RCC 7860 (cell line): Measurements from ENCODE around the gene CDC25B.

Source experiments
- DNase-seq: peaks from one replicate; pipeline ENCODE4 v3.0.0-alpha.2; 2015; ENCODE audit warnings: low spot score
- FAIRE-seq: peaks from 2 replicates; lab custom pipeline; 2012; peaks lifted over from hg19 to GRCh38; lab: Jason Lieb, UNC

The CDC25B gene

DNA sequence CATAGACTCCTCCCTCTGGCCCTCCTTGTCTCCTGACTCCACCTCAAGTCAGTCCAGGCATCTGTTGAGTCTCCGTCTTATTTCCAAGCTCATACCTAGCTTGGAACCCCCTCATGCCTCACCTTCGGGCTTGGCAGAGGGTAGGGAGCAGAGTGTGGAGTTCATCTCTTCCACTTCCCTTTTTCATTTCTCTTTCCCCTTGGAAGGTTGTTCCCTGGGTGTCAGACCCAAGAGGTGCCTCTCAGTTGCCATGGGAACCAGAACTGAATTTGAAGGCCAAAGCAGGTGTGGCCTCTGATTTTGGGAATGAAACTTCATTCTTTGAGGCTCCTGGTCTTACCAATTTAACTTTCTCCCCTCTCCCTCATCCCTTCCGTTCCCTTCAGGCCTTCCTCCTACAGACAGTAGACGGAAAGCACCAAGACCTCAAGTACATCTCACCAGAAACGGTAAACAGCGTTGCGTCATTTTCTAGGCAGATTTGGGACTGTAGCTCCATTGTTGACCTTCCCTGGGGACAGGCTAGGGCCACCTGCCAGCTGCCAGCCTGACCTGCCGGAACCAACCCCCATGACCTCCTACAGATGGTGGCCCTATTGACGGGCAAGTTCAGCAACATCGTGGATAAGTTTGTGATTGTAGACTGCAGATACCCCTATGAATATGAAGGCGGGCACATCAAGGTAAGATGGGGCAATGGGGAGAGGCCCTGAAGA, 6.6 kb downstream of the CDC25B start:
- no peak for FAIRE-seq

DNA sequence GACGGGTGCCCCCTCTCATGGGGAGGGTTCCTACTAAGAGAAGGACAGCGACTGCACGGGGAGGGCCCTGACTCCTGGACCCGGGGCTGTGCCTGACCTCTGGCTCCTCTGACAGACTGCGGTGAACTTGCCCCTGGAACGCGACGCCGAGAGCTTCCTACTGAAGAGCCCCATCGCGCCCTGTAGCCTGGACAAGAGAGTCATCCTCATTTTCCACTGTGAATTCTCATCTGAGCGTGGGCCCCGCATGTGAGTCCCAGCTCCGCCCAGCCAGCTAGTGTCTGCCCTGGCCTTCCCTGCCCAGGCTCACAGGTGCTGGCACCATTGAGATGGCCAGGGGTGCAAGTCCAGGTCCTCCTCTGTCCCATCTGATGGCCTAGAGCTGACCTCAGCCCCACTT, 7.2 kb downstream of the CDC25B start:
- FAIRE-seq = no peak
- no peak for DNase-seq

More for the DNA sequence above, 6.6 kb downstream of the CDC25B start:
- DNase-seq = no peak

DNA sequence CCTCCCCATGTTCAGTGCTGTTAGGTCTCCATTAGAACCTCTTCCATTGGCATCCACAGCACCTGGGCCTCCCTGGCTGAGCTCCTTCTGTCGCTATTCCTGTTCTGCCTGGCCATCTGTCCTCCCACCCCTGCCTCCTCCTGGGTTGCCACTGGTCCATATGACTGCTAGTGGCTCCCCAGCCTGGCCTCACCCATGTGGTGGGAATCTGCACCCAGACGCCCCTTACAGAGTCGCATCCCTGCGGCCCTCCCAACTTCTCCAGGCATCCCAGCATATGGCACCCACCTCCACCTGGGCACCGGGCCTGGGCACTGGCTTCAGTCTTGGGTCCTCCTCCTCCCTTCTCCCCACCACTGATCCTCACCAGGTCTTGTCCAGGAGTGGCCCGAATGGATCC, 7.7 kb downstream of the CDC25B start:
- FAIRE-seq (no peak), DNase-seq (no peak)

DNA sequence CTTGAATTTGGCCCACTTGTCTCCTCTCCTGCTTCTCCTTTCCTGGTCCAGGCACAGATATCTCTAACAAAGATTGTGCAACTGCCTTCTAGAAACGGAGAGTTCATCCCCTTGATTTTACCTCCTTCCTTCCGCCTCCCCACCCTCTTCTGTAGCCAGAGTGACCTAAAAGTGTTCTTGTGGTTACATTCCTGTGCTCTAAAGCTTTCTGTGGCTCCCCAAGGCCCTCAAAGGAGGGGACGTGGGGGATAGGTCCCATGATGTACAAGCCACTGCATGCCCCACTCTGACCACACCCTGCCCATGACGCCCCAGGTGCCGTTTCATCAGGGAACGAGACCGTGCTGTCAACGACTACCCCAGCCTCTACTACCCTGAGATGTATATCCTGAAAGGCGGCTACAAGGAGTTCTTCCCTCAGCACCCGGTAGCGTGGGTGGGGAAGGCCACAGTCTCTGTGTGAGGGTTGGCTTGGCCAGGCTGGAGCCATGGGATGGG, 8.2 kb downstream of the CDC25B start:
- FAIRE-seq (no peak), DNase-seq (no peak)

DNA sequence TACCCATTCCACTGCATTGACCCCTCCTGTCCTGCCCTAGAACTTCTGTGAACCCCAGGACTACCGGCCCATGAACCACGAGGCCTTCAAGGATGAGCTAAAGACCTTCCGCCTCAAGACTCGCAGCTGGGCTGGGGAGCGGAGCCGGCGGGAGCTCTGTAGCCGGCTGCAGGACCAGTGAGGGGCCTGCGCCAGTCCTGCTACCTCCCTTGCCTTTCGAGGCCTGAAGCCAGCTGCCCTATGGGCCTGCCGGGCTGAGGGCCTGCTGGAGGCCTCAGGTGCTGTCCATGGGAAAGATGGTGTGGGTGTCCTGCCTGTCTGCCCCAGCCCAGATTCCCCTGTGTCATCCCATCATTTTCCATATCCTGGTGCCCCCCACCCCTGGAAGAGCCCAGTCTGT, 8.7 kb downstream of the CDC25B start:
- no peak for FAIRE-seq
- DNase-seq = no peak

DNA sequence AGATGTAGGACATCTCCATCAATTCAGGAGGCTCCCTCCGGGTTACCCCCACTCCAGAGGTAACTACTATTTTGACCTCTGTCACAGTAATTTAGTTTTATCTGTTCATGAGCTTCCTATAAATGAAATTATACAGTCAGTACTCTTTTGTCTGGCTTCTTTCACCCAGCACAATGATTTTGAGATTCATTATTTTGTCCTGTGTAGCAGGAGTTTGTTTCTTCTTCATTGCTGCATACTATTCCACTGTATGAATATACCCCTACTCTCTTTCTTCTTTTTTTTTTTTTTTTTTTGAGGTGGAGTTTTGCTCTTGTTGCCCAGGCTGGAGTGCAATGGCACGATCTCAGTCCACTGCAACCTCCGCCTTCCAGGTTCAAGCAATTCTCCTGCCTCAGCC, 12.4 kb downstream of the CDC25B start:
- no peak for FAIRE-seq
- DNase-seq = no peak

DNA sequence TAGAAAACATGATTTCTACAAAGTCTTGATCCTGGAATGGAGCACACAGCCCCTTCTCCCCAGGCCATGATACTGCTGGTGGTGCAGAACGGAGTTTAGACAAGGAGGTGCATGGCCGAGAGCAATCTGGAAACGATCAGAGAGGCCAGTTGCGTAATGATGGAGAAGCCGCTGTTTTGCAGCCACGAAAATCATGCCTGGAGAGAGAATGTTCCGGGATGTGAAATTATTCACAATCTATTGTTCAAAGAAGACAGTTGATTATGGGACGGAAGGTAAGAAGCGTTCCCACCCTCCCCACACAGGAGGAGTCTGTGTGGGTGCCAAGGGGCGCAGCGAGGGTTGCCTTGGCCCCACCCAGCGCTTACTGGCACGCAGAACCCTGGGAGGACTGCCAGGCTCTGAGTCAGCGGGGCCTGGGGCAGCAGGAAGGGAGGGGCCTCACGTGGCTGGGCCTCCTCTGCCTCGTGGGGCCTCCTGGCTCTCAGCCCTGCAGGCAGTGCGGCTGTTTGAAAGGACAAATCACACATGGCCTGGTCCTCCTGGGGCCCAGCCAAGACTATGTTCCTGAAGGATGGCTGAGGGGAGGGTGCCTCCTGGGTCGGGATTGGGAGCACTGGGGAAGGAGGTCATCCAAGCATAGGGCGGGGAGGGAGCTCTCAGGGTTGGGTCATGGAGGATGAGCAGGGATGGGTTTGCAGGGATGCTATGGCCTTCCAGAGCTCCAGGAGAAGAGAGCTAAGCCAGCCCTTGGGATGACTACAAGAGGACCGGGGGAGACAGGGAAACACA, 15.6 kb downstream of the CDC25B start:
- FAIRE-seq (peak; percentile 84), DNase-seq (peak; percentile 93)

DNA sequence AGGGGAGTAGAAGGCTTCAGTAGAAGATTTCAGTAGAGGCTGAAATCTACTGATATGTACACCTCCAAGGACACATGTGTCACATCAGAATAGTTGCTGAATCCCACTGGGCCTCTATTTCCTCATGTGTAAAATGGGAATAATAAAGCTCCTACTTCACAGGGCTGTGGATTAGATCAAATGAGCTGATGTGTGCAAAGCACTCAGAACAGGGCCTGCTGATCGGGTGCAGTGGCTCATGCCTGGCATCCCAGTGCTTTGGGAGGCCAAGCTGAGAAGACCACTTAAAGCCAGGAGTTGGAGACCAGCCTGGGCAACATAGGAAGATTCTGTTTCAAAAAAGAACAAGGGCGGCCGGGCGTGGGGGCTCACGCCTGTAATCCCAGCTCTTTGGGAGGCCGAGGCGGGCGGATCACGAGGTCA, 16.2 kb downstream of the CDC25B start:
- FAIRE-seq (no peak), DNase-seq (no peak)

DNA sequence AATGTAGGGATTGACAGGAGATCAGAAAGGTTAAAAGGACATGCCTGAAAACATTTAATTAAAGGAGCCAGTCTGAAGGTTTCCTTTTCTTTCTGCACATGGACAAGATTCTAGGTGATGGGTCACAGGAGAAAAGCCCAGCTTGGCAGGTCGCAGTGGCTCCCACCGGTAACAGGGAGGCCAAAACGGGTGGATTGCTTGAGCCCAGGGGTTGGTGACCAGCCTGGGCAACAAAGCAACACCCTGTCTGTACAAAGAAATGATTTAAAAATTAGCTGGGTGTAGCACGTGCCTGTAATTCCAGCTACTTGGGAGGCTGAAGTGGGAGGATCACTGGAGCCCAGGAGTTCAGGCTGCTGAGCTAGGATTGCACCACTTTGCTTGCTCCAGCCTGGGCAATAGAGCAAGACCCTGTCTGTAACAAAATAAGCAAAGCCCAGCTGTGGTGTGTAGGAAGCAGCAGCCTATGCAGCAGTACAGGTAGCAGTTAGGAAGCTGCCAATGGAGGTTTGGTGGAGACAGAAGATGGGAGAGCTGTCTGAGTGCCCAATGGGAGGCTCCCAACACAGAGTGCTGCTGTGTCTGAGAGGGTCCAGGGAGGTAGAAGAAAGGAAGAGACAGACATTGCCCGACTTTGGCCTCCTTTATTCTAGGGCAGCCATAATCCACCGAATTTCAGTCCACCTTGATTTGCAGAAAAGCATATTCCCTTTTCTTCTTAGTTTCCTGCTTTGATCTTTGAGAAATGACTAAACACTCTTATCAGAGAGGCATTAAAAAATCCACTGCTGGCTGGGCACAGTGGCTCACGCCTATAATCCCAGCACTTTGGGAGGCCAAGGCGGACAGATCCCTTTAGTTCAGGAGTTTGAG, 17.1 kb downstream of the CDC25B start:
- no peak for DNase-seq
- no peak for FAIRE-seq

DNA sequence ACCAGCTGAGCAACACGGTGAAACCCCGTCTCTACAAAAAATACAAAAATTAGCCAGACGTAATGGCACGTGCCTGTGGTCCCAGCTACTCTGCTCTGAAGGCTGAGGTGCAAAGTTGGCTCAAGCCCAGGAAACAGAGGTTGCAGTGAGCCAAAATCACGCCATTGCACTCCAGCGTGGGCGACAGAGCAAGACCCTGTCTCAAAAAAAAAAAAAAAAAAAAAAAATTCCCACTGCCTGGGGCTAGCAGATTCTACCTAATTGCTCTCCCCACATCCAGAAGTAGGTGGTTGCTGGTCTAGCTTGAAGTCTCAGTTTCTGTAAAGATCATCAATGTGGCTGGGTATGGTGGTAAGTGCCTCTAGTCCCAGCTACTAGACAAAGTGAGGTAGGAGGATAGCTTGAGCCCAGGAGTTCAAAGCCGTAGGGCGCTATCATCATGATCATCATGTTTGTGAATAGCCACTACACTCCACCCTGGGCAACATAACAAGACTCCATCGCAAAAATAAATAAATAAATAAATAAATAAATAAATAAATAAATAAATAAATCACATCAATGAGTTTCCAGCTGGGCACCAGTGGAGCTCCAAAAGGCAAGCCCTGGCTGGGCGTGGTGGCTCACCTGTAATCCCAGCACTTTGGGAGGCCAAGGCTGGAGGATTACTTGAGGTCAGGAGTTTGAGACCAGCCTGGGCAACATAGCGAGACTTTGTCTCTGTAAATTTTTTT, 17.9 kb downstream of the CDC25B start:
- DNase-seq (no peak), FAIRE-seq (no peak)

DNA sequence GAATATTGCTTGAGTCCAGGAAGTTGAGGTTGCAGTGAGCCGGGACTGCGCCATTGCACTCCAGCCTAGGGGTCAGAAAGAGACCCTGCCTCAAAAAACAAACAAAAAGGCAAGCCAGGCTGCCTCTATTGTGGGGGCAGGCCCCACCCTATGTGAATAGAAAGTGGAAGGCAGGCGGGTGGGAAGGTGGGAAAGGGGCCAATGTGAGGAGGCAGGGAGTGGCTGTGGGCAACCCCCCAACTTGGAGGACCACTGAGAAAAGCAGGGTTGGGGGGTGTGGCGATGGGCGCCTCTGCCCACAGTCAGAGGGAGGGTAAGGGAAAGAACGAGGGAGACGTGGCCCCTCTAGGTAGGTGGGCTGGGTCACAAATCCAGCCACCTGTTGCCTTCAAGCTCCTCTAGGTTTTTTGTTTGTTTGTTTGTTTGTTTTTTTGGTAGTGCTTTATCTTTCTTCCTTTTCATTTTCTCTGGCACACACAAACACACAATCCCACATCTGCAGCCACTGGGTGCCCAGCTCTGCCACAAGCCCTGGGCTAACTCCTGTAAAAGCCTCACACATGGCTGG, 18.9 kb downstream of the CDC25B start:
- DNase-seq (no peak), FAIRE-seq (no peak)

DNA sequence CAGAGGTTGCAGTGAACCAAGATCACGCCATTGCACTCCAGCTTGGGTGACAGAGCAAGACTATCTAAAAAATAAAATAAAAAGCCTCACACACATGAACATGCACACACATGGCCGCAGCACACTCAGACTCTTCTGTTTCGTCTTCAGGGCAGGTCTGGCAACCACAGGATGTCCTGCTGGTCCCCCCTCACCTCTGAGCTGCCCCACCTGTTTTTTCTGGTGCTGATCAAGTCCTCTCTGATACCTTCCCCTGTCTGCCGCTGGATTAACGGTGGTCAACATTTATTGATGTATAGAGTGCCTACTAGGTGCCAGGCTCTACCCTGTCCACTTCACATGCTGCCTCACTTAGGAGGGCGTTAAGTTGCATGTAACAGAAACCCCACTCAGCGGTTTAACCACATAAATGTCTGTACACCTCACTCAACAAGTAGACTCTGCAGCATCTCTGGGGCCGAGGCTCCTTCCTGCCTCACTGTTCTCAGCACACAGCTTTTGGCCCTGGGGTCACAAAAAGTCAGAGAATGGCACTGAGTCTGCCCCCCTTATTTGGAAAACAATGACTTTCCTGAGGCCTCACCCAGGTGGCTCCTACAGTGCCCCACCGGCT, 19.7 kb downstream of the CDC25B start:
- DNase-seq = no peak

DNA sequence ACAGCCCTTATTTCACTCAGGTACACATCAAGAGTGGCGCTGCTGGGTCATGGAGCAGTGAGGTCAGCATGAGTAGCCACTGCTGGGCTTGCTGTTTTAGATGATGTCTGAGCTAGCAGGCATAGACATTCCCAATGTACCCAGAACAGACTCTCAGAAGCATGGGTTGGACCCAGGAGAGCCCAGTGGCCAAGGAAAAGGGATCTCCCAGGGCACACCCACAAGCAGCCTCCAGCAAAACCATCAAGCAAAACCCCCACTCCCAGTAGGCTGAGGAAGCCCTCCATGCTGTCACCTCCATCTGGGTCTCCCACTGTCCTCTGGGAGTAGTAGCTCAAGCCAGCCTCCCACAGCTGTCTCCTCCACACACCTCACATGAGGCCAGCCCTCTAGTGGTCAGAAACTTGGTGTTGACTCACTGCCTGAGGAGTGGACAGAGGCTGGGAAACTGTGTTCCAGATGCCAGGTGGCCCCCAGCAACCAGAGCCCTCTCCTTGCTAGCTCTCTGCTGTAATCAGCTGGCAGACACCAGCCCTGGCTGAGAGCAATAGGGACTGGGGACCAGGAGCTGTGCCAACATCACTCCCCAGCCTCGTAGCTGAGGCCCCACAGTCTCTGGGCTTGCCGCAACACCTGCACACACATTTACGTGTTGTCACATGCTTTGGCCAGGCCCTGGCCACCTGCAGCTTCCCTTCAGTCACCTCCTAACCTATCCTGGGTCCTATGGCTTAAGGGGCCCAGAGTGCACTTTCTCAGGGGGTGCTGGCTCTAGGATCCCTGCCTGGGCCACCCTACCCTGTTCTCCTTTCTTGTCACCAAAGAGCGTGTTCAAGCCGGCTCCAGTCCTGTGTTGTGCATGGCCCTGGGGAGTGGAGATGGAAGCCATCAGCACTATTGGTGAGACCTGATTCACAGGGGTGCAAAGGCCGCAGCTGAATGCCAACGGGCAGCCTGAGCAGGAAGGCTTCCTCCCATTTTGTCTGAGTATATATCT, 22.3 kb downstream of the CDC25B start:
- no peak for FAIRE-seq

More for the DNA sequence above, 19.7 kb downstream of the CDC25B start:
- no peak for FAIRE-seq

DNA sequence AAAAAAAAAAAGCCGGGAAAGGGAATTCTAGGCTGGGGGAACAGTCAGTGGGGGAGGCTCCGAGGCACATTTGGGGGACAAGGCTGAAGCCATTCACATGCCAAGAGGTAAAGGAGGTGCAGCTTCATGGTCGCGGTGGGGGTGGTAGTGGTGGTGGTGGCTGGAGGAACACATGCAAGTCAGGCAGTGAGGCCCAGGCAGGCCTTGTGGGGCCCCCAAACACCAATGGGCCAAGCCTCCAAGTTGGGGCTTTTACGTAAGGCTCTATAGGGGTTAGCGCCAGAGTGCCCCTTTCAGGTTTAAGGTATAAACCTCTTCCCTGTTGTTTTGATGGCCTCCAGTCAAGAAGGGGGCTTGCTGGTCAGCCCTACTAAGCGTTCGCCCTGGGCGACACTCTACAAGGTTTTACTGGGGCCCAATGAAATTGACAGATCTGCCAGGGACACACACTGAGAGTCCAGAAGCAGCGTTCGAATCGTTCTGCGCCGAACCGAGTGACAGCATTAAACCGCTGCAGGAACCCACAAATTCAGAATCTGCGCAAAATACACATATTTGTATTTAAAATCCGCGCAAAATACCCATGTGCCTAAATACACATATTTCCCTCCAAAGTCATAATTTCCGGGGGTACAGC, 23.4 kb downstream of the CDC25B start:
- FAIRE-seq (no peak), DNase-seq (no peak)

More for the DNA sequence above, 22.3 kb downstream of the CDC25B start:
- peak; percentile 68 for DNase-seq

DNA sequence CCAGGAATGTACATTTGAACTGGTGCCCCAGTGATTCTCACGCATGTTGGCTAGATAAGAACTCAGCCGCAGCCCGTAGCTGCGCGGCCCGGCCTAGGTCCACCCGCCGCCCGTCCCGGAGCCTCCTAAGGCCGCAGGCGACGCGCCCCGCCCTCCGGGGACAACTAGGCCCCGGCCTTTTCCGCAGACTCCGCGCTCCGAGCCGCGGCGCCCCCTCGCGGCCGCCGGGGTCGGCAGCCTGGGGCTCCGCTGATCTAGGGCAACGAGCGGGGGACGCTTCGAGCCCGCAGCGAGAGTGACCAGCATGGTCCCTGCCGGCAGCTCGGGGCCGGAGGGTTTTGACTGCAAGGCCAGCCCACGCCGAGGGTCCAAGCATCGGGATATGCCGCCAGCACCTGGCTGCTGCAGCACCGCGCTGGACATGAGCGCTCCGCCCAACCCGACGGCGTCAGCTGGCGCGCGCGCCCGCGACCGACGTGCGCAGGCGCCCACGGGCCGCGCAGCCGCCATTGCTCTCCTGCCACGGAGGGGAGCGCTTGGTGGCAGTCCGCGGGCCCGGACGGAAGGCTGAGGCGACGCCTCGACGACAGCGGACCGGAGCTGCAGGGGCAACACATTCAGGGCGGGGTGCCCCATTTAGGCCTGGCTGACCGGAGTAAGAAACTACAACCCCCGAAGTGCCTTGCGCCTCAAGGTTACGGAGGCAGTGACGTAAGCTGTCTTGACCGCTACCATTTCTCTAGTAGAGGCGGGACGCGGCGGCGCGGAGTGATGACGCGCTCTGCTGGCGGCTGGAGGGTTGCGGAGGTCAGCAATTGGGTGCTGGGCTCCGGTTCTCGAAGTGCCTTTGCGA, 24.2 kb downstream of the CDC25B start, which contains the start of gene AP5S1:
Gene AP5S1 (plus strand): TSS at position 500 of the 853 bp plus-strand sequence. CDS start 1,571 bp downstream, outside the sequence.
- no peak for FAIRE-seq

DNA sequence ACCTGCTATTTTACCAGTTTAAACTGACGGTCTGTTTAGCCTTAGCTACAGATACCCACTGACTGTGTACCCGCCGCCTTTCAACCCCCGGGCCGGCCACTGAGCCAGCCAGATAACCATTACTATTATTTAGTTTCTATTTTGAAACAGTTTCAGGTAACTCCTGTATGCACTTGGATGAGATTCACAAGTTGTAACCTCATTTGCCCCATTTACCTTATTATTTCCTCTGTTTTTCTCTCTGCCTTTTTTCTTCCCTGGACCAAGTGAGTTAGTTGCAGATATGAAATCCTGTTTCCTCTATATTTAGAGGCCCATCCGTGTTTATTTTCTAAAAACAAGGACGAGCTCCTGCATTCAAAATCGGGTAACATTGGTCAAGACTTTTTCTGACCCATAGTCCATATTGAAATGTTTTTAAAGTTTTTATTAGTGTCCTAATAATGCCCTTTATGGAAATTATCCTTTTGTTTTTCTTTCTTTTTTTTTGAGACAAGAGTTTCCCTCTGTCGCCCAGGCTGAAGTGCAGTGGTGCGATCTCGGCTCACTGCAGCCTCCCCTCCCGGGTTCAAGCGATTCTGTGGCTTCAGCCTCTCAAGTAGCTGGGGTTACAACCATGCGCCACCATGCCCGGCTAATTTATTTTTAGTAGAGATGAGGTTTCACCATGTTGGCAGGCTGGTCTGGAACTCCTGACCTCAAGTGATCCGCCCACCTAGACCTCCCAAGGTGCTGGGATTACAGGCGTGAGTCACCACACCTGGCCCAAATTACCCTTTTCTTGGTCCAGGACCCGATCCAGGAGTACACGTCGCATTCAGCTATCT, 25.0 kb downstream of the CDC25B start:
- DNase-seq (no peak), FAIRE-seq (no peak)

More for the DNA sequence above, 24.2 kb downstream of the CDC25B start, which contains the start of gene AP5S1:
- peak; percentile 83 for DNase-seq
